ENCODE data around the gene AMOTL1. TPM values are rescaled to one million over a fixed set of nuclear protein-coding genes. Genes with fewer than 3 reads are reported as not detected.

AMOTL1 gene, protein sequence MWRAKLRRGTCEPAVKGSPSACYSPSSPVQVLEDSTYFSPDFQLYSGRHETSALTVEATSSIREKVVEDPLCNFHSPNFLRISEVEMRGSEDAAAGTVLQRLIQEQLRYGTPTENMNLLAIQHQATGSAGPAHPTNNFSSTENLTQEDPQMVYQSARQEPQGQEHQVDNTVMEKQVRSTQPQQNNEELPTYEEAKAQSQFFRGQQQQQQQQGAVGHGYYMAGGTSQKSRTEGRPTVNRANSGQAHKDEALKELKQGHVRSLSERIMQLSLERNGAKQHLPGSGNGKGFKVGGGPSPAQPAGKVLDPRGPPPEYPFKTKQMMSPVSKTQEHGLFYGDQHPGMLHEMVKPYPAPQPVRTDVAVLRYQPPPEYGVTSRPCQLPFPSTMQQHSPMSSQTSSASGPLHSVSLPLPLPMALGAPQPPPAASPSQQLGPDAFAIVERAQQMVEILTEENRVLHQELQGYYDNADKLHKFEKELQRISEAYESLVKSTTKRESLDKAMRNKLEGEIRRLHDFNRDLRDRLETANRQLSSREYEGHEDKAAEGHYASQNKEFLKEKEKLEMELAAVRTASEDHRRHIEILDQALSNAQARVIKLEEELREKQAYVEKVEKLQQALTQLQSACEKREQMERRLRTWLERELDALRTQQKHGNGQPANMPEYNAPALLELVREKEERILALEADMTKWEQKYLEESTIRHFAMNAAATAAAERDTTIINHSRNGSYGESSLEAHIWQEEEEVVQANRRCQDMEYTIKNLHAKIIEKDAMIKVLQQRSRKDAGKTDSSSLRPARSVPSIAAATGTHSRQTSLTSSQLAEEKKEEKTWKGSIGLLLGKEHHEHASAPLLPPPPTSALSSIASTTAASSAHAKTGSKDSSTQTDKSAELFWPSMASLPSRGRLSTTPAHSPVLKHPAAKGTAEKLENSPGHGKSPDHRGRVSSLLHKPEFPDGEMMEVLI
- 29.4 and 64.7 TPM in 2 replicates for total RNA-seq (ENCODE audit: low replicate concordance)

DNA sequence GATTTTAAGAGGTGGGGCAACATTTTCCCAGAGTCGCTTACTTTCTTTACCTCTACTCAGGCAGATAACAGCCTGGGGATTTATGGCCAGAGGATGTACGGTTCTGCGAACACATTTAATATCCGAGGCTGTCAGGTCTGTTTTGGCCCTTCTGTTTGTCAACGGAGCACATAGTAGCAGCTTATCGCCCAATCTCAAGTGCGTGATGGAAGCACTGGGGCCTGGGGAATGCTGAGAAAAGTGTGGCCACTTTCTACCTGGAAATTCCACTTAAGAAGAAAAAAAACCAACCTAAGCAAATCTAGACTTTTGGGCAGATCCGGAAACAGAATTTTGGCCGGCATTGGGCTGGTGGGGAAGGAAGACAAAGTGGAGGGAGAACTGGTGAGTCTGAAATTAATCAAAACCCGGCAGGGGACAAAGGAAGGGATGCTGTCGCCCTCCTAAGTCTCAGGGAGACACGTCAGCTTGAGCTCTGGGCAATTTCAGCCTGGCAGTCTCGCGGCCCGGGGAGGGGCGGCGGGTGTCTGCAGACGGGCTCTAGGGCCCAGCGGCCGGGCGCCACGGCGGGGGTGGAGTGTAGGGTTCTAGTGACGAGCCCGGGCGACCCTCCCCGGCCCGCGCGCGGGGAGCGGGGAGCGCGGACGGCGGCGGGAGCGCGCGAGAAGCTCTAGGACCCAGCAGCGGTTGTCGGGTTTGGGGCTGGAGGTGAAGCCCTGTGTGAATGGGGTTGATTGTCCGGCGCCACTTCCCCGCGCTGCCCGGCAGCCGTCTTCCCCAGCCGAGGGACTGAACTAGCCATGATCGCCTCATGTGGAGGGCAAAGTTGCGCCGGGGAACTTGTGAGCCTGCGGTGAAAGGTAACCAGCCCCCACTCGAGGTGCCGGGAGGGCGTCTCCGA, at the start of gene AMOTL1:
Gene AMOTL1, plus strand, starts transcription at position 656 of the 901 bp plus-strand sequence. Its CDS starts 156 bp downstream, at position 812.
- TF ChIP-seq, protein P1, sequence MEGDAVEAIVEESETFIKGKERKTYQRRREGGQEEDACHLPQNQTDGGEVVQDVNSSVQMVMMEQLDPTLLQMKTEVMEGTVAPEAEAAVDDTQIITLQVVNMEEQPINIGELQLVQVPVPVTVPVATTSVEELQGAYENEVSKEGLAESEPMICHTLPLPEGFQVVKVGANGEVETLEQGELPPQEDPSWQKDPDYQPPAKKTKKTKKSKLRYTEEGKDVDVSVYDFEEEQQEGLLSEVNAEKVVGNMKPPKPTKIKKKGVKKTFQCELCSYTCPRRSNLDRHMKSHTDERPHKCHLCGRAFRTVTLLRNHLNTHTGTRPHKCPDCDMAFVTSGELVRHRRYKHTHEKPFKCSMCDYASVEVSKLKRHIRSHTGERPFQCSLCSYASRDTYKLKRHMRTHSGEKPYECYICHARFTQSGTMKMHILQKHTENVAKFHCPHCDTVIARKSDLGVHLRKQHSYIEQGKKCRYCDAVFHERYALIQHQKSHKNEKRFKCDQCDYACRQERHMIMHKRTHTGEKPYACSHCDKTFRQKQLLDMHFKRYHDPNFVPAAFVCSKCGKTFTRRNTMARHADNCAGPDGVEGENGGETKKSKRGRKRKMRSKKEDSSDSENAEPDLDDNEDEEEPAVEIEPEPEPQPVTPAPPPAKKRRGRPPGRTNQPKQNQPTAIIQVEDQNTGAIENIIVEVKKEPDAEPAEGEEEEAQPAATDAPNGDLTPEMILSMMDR (IDR thresholded peaks at IDR 0.05; ENCODE audit: insufficient read depth, low read length): no peak
- peak within 1 kb of the TSS; percentile 87 for H3K4me3 ChIP-seq (ENCODE audit: low read depth, low read length)
- peak; percentile 74 for DNase-seq (ENCODE audit: low read depth)

DNA sequence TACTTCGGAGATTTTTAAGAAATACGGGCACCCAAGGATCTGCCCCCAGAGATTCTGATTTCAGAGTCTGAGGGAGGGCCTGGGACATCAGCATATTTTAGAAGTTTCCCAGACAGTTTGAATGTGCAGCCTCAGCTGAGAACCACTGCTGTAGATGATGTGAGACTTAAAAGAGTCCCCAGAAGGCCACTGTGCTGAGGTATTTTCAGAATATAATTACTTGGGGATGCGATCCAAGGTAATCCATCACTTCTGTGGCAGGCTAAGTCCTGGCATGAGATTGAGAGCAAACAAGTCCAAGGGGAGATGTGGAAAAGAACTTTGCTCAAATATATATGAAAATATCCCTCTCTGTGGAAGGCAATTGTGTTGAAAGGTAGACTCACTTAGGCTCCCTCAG, 48.3 kb upstream of the AMOTL1 start:
- no peak overlapping the region for H3K4me3 ChIP-seq (ENCODE audit: low read depth, low read length)
- DNase-seq (ENCODE audit: low read depth): no peak
- TF ChIP-seq, protein P1 (IDR thresholded peaks at IDR 0.05; ENCODE audit: insufficient read depth, low read length): no peak

DNA sequence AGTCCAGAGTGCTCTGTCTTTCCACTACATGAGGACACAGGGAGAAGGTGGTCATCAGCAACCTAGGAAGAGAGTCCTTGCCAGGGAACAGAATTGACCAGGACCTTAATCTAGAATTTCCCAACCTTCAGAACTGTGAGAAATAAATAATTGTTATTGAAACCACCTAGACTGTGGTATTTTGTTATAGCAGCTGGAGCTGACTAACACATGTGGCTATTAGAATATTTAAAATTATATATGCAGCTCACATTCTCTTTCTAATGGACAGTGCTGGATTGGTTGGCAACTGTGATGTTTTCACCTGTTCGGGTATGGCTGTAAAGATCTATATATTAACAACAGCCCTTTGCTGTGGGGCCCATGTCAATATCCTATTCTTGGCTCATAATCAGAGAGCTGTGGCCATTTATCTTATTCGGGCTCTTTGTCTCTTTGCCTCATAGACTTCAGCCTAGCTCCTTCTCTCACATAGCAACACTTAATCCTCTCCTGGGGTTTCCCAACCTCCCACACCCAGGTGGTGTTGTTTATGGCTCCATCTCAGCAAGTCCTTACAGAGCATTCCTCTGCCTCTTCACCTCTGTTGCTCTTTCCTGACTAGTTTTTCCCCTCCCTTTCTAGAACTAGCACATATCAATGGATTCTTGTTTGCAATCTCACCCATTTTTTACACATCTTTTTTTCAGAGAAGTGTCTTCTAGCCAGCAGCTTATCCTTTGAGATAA, 46.4 kb upstream of the AMOTL1 start:
- DNase-seq (ENCODE audit: low read depth): no peak
- no peak overlapping the region for H3K4me3 ChIP-seq (ENCODE audit: low read depth, low read length)
- TF ChIP-seq, protein P1 (IDR thresholded peaks at IDR 0.05; ENCODE audit: insufficient read depth, low read length): no peak

DNA sequence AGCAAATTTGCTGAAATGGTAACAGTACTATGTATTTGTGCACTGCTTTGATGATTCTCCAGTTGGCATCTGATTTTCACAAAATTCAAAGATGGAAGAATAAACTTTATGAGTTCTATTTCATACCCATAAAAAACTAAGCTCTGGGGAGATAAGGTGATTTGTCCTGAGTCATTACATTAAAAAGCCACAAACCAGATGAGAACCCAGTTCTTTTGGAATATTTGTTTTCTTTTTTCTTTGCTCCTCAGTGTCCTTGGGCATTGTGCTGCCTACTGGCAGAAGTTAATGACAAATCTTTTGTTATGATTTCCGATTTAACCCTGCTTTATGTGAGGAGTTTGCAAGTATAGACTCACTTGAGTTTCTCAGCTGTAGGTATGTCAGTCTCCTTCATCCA, 45.4 kb upstream of the AMOTL1 start:
- no peak overlapping the region for H3K4me3 ChIP-seq (ENCODE audit: low read depth, low read length)
- DNase-seq (ENCODE audit: low read depth): no peak
- TF ChIP-seq, protein P1 (IDR thresholded peaks at IDR 0.05; ENCODE audit: insufficient read depth, low read length): no peak

DNA sequence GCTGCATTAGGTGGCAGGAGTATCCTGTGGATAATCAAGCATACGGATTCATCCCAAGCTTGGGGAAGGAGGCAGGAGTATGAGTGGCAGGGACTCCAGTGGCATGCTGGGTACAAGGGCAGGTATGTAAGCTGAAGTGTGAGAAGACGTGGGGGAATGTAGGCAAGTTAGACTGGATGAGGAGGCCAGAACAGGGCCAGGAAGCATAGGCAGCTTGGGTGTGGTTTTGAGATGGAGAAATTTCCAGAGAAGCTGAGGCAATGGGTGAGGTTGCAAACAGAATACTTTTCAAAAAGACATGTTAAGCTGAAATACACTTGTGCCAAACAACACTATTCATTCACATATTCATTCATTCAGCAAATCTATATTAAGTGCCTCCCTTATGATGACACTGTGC, 43.1 kb upstream of the AMOTL1 start:
- no peak overlapping the region for H3K4me3 ChIP-seq (ENCODE audit: low read depth, low read length)
- DNase-seq (ENCODE audit: low read depth): no peak
- TF ChIP-seq, protein P1 (IDR thresholded peaks at IDR 0.05; ENCODE audit: insufficient read depth, low read length): no peak

Data from fibroblast of the aortic adventitia (primary cell).